Neural progenitor cell (in vitro differentiated cells): ENCODE measurements around the gene GPR149. TPM values are rescaled to one million over a fixed set of nuclear protein-coding genes. Genes with fewer than 3 reads are reported as not detected.

Experiments used
- DNase-seq: peaks from one replicate; pipeline ENCODE4 v3.0.0-alpha.2; 2016; ENCODE audit warnings: low spot score
- H2AFZ ChIP-seq: fragments of 200-600 bp; sonication (generic); replicated peaks from 2 replicates; pipeline ENCODE4 v1.6.1; 2016; ENCODE audit warnings: antibody characterized with exemption
- H3F3A ChIP-seq: fragments of 200-600 bp; sonication (generic); 2 replicates; pipeline ENCODE4 v1.6.1; 2016; ENCODE audit warnings: antibody characterized with exemption, low read depth
- H3K27ac ChIP-seq: fragments of 200-600 bp; sonication (generic); 2 replicates; pipeline ENCODE4 v1.5.1; 2016; ENCODE audit warnings: mild to moderate bottlenecking
- H3K27me3 ChIP-seq: fragments of 200-600 bp; sonication (generic); 2 replicates; pipeline ENCODE4 v1.6.1; 2016; ENCODE audit warnings: mild to moderate bottlenecking, moderate library complexity
- H3K36me3 ChIP-seq: fragments of 200-600 bp; sonication (generic); 2 replicates; pipeline ENCODE4 v1.5.1; 2016
- H3K4me1 ChIP-seq: fragments of 200-600 bp; sonication (generic); 2 replicates; pipeline ENCODE4 v1.6.1; 2016; ENCODE audit warnings: mixed run types
- H3K4me2 ChIP-seq: fragments of 200-600 bp; sonication (generic); 2 replicates; pipeline ENCODE4 v1.6.1; 2016
- H3K4me3 ChIP-seq: fragments of 200-600 bp; sonication (generic); 2 replicates; pipeline ENCODE4 v1.5.1; 2016
- H3K79me2 ChIP-seq: fragments of 200-600 bp; sonication (generic); 2 replicates; pipeline ENCODE4 v1.6.1; 2016; ENCODE audit warnings: low read depth
- H3K9ac ChIP-seq: fragments of 200-600 bp; sonication (generic); 2 replicates; pipeline ENCODE4 v1.6.1; 2016
- H3K9me3 ChIP-seq: fragments of 200-600 bp; sonication (generic); 2 replicates; pipeline ENCODE4 v1.5.1; 2016; ENCODE audit warnings: low read depth
- H4K20me1 ChIP-seq: fragments of 200-600 bp; sonication (generic); 2 replicates; pipeline ENCODE4 v1.6.1; 2016; ENCODE audit warnings: low read depth
- H3K27ac Mint-ChIP-seq: 3 replicates; pipeline ENCODE4 v1.8.0; 2021; ENCODE audit warnings: mixed read lengths
- H3K27me3 Mint-ChIP-seq: 2 replicates; pipeline ENCODE4 v1.8.0; 2022; ENCODE audit warnings: low read depth, mild to moderate bottlenecking, inconsistent platforms, moderate library complexity, mixed read lengths; ENCODE audit not compliant: insufficient read depth
- H3K36me3 Mint-ChIP-seq: 3 replicates; pipeline ENCODE4 v1.8.0; 2021; ENCODE audit warnings: mixed read lengths
- H3K4me1 Mint-ChIP-seq: 3 replicates; pipeline ENCODE4 v1.8.0; 2021; ENCODE audit warnings: mixed read lengths
- H3K4me3 Mint-ChIP-seq: 3 replicates; pipeline ENCODE4 v1.8.0; 2021; ENCODE audit warnings: mild to moderate bottlenecking, moderate library complexity, mixed read lengths
- H3K9me3 Mint-ChIP-seq: 3 replicates; pipeline ENCODE4 v1.8.0; 2020; ENCODE audit warnings: mixed read lengths
- CTCF ChIP-seq: fragments of 200-600 bp; sonication (generic); IDR thresholded peaks from 2 replicates; pipeline ENCODE4 v1.5.1; 2017; ENCODE audit warnings: antibody characterized with exemption, mild to moderate bottlenecking
- EZH2 ChIP-seq: fragments of 200-600 bp; sonication (generic); IDR thresholded peaks from 2 replicates; pipeline ENCODE4 v1.6.1; 2017; ENCODE audit warnings: antibody characterized with exemption, mild to moderate bottlenecking, moderate library complexity
- EZH2phosphoT487 ChIP-seq: fragments of 200-600 bp; sonication (generic); IDR thresholded peaks from 2 replicates; pipeline ENCODE4 v1.6.1; 2017; ENCODE audit warnings: antibody characterized with exemption
- total RNA-seq: library from RNA; depleted of rRNA; stranded (reverse); fragments of >200 nt; gene quantifications from 2 replicates; pipeline ENCODE4 v1.2.3, GENCODE V29; 2015; ENCODE audit warnings: low replicate concordance

GPR149 gene
- total RNA-seq, 1 donor from 2014 or later: not detected

- Histone ChIP-seq H4K20me1 (peaks cover 9% of the 10 kb centered on the region), H3K9ac (no peak overlapping the region), H3K36me3 (peaks cover 52% of the 10 kb centered on the region), H2AFZ (no peak overlapping the region), H3K4me2 (no peak overlapping the region), H3K4me1 (no peaks in the 10 kb centered on the region), H3K27me3 (no peaks in the 10 kb centered on the region), H3K79me2 (peaks cover 37% of the 10 kb centered on the region), H3K27ac (no peak overlapping the region), H3K4me3 (no peak overlapping the region), H3F3A (no peaks in the 10 kb centered on the region), H3K9me3 (no peaks in the 10 kb centered on the region)
- no peak overlapping the region for H3K4me3 Mint-ChIP-seq
- no peaks in the 10 kb centered on the region for H3K4me1 Mint-ChIP-seq
- peaks cover 21% of the 10 kb centered on the region for H3K36me3 Mint-ChIP-seq
- no peak for DNase-seq
- no peaks in the 10 kb centered on the region for H3K27me3 Mint-ChIP-seq
- no peaks in the 10 kb centered on the region for H3K9me3 Mint-ChIP-seq
- TF ChIP-seq CTCF: no peak
- no peak for TF ChIP-seq EZH2phosphoT487
- no peak for TF ChIP-seq EZH2
- no peak overlapping the region for H3K27ac Mint-ChIP-seq
These were observed 122.6 kb downstream of the GPR149 start for GRCh38 chr3:154307363-154307762.

- no peak overlapping the region for H3K27ac Mint-ChIP-seq
- H3K4me2 ChIP-seq: no peak overlapping the region
- H3K27ac ChIP-seq: no peak overlapping the region
- peaks cover 33% of the 10 kb centered on the region for H3K36me3 Mint-ChIP-seq
- H3K79me2 ChIP-seq: peaks cover 20% of the 10 kb centered on the region
- no peak for DNase-seq
- no peaks in the 10 kb centered on the region for H3K9me3 ChIP-seq
- H3F3A ChIP-seq: no peaks in the 10 kb centered on the region
- TF ChIP-seq EZH2 (no peak), CTCF (no peak), EZH2phosphoT487 (no peak)
- H3K36me3 ChIP-seq: peaks cover 58% of the 10 kb centered on the region
- no peaks in the 10 kb centered on the region for H3K27me3 ChIP-seq
- no peak overlapping the region for H2AFZ ChIP-seq
- no peaks in the 10 kb centered on the region for H3K27me3 Mint-ChIP-seq
- peaks cover 9% of the 10 kb centered on the region for H4K20me1 ChIP-seq
- H3K4me1 ChIP-seq: no peaks in the 10 kb centered on the region
- no peak overlapping the region for H3K4me3 ChIP-seq
- H3K4me3 Mint-ChIP-seq: no peak overlapping the region
- no peaks in the 10 kb centered on the region for H3K9me3 Mint-ChIP-seq
- H3K4me1 Mint-ChIP-seq: no peaks in the 10 kb centered on the region
- H3K9ac ChIP-seq: no peak overlapping the region
These were observed 125.1 kb downstream of the GPR149 start for GRCh38 chr3:154304936-154305335.

GRCh38 chr3:154304116-154304786 is 125.7 kb downstream of the GPR149 start:
- Histone ChIP-seq H3K27ac (no peak overlapping the region), H4K20me1 (peaks cover 8% of the 10 kb centered on the region), H3K36me3 (peaks cover 51% of the 10 kb centered on the region), H3K79me2 (peaks cover 13% of the 10 kb centered on the region), H3K9me3 (no peaks in the 10 kb centered on the region), H3K4me1 (no peaks in the 10 kb centered on the region), H3K9ac (no peak overlapping the region), H3K4me3 (no peak overlapping the region), H3K4me2 (no peak overlapping the region), H2AFZ (no peak overlapping the region), H3K27me3 (no peaks in the 10 kb centered on the region), H3F3A (no peaks in the 10 kb centered on the region)
- no peaks in the 10 kb centered on the region for H3K27me3 Mint-ChIP-seq
- DNase-seq: no peak
- H3K27ac Mint-ChIP-seq: no peak overlapping the region
- peaks cover 33% of the 10 kb centered on the region for H3K36me3 Mint-ChIP-seq
- no peak overlapping the region for H3K4me3 Mint-ChIP-seq
- no peaks in the 10 kb centered on the region for H3K4me1 Mint-ChIP-seq
- TF ChIP-seq EZH2phosphoT487 (no peak), EZH2 (no peak), CTCF (no peak)
- no peaks in the 10 kb centered on the region for H3K9me3 Mint-ChIP-seq
